Cardiac fibroblast (primary cell): ENCODE data around the gene DPH5.
A peak's percentile ranks its signal among the peaks of the same experiment; 100 is the strongest.
"Not testable (repeated sequence)": the region's sequence is repeated elsewhere in the genome, so short reads cannot be mapped to it uniquely, and the experiment has no call there.

Source experiments
- DNase-seq, 2 donors: peaks; one replicate each; pipeline versions ENCODE4 v3.0.0 to v3.0.0-alpha.2; 2010; ENCODE audit warnings: low read depth in 2 of 2
- H3K4me3 ChIP-seq, 2 donors: replicated peaks in 1 of 2; 1 replicate in 1 of 2; 2 replicates in 1 of 2; pipeline ENCODE4 v1.5.1; 2011; ENCODE audit warnings: low read depth in 2 of 2, low read length in 2 of 2, mild to moderate bottlenecking in 2 of 2, moderate library complexity in 1 of 2
- CTCF ChIP-seq: IDR thresholded peaks from one replicate; pipeline ENCODE4 v1.5.1; 2011; ENCODE audit warnings: low read depth, mild to moderate bottlenecking, low read length, inconsistent platforms

DPH5 gene

GRCh38 chr1:101025657-101026429 lies at the start of gene DPH5:
Gene DPH5 (minus strand): TSS chr1:101025784. CDS start chr1:101025443, 341 bp downstream.
- peak; percentile 93 to 95 for DNase-seq
- H3K4me3 ChIP-seq: peak within 1 kb of the TSS; percentile 71 to 74
- TF ChIP-seq CTCF: no peak

- no peak for TF ChIP-seq CTCF
- H3K4me3 ChIP-seq: no peak overlapping the region
- DNase-seq: no peak
Observed at GRCh38 chr1:101073836-101074235, 48.3 kb upstream of the DPH5 start.

GRCh38 chr1:101071470-101071891 lies 45.9 kb upstream of the DPH5 start:
- TF ChIP-seq CTCF: no peak
- peak; percentile 8 to 45 for DNase-seq
- H3K4me3 ChIP-seq: no peak overlapping the region

- no peak for DNase-seq
- TF ChIP-seq CTCF: no peak
- no peak overlapping the region for H3K4me3 ChIP-seq
Observed at GRCh38 chr1:101069158-101069557, 43.6 kb upstream of the DPH5 start.

- H3K4me3 ChIP-seq, DNase-seq: not testable (repeated sequence)
Observed at GRCh38 chr1:101066937-101067335, 41.4 kb upstream of the DPH5 start.

- H3K4me3 ChIP-seq: no peak overlapping the region
- no peak for TF ChIP-seq CTCF
- no peak for DNase-seq
Observed at GRCh38 chr1:101066260-101066936, 40.8 kb upstream of the DPH5 start.

- TF ChIP-seq CTCF: no peak
- H3K4me3 ChIP-seq: no peak overlapping the region
- no peak for DNase-seq
Observed at GRCh38 chr1:101065575-101065974, 40.0 kb upstream of the DPH5 start.
